DMS153 treated with DMSO at 0.1 percent for 48 hours (cell line): ENCODE data around the gene SLC66A2.

Source experiments
- DNase-seq: peaks from one replicate; lab custom pipeline; 2025; ENCODE audit not compliant: unreplicated experiment; lab: John Stamatoyannopoulos, UW

Gene SLC66A2

DNA sequence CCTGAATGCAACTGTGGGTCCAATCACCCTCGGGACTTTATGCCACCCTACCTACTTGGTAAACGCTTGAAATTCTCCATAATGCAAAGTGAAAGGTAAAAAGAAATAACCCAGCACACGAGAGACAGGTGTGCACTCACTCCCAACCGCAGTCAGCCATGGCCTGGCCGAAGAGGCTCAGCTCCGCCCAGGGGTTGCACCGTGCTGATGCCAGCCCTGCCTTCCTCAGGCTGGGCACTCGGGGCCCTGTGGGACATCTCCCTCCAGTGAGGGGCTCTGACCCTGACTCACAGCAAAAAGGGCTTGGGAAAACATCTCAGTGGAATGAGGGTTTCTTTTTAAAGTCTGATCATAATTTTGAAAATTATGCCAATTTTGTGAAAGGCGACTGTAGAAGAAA lies 13.3 kb downstream of the SLC66A2 start:
- no peak for DNase-seq

DNA sequence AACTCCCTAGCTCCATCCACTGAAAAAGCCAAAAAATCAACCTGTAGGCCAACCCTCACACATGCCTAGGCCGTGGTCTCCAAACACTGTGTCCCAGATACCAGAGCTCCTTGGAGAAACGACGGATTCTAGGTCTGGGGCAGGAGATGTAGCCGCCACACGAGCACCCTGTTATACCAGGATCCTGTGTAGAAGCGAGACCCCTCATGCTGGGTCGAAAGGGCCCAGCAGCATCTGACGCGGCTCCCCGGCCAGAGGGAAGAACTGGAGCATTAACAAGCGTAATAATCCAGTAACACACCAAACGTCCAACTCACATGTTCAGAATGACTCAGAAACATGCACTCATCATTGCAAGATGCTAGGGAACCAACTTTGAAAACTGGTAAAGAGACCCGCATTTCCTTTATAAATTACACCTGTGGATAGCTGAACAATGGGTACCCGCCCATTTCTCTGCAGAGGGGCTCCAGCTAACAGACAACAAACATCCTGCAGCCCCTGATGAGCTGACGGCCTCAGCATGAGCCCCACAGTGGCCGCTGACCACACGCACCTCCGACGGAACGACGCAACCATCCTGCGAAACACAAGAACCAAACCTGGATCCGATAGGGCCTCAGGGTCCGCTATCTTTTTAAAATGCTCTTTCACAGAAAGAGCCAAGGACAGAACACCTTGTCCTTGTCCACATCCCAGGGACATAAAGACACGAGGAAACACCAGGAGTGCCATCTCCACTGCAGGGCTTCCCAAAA lies 14.2 kb downstream of the SLC66A2 start:
- DNase-seq, result no peak

DNA sequence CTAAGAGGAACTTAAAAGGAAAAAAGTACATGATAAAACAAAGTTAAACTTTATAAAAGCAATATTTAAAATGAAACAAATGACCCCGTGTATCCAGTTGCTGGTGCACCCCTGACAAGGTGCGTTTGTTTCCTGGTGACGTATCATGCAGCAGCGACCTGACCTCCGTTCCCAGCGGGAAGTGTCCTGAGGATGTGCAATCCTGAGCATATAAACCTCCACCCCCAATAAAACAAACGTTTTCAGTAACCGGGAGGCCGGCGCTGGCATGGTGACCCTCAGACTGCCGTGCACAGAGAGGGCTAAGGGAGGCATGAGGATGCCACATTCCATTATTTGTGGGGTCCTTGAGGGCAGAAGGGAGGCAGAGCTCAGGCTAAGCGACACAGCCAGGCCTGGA lies 14.8 kb downstream of the SLC66A2 start:
- no peak for DNase-seq

DNA sequence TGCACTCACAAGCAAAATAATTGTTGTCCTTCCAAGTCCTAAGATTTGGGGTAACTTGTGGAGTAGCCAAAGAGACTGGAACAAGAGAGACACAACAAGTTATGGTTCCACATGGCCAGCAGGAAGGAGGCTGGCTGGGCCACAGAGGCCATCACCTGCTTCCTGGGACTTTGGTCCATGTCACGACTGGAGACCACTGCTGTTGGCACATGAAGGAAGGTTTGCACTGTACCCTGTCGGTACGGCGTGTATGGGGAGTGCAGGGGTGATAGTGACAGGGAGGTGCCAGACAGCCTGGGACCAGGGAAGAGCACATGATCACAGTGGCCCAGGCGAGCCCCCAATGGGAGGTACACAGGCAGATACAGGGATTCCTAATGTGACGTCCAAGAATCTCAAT lies 15.5 kb downstream of the SLC66A2 start:
- DNase-seq, result no peak

DNA sequence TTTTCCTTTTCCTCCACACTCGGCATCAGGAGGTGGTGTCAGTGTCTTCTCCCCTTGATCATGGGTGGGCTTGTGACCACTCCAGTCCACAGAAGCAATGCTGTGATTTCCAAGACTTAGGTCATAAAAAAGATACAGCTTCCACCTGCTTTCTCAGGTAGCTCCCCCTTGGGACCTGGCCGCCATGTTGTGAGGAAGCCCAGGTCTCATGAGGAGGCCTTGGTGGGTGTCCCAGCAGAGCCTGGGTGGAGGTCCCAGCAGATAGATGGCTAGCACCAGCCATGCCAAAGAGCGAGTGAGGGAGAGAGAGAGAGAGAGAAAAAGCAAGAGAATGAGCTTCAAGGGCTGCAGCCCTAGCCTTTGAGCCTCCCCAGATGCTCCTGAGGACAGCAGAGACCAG lies 16.0 kb downstream of the SLC66A2 start:
- no peak for DNase-seq

DNA sequence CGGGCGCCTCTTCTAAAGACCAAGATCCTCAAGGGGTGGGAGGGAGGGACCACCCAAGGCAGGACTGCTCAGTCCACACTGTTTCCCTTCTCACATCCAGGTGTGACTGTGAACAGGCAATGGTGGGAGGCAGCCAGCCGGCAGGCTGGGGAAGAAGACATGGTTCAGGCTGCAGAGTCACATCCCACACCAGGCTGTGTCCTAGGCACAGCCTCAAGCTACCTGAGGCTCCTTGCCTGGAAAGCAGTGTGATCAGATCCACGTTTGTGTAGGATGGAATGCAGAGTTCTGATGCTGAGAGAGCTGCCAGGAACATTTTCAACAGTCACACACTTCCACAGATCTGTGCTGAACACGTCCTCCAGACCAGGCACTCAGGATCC lies 16.4 kb downstream of the SLC66A2 start:
- no peak for DNase-seq

DNA sequence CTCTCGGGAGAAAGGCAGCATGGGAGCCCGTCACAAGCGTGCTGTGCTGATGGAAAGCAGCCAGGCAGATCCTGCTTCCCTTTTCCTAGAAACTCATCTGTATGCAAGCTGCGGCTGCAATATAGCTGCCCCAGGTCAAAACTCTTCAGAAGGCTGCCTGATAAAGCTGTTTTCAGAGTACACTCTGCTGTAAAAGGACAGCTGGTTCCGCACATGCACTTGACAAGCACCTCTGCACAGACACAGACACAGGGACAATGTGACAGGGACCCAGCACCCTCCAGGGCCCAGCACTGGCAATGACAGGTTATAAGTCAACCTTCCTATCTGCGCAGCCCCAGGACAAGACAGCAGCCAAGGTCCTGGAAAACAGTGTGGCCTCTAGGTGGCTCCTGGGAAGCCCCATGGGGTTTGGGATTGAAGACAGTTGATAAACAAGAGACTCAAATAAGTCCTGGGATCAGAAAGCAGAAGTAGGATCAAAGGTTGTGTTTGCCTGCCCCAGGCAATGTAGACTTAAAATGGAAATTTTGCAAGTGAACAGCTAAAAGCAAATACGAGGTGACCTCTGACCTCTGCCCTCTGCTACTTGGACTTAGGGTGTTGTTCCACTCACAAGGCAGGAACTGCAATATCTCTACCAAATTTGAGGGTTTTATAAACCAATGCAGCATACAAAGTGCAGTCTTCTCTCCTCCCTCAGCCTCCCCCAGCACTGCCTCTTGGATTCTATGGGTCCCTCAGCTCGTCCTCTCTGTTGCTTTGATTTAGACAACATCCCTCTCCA lies 16.9 kb downstream of the SLC66A2 start:
- DNase-seq, result no peak

DNA sequence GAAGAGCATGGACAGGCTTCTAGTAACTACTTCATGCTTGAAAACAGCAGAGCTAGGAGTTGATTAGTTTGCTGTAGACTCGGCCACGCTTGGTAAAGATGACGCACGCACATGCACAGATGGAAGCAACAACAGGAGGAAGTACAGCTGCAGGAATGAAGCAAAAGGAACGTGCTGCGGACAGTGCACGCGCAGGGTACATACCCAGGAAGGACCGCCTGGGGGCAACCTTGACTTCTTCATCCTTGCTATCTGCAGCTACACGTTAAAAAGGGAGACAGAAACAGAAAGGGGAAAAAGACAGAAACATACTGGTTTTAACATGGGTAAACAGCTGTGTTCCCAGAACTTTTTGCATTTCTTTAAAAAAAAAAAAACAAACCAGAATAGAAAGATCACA lies 17.7 kb downstream of the SLC66A2 start:
- DNase-seq, result no peak

DNA sequence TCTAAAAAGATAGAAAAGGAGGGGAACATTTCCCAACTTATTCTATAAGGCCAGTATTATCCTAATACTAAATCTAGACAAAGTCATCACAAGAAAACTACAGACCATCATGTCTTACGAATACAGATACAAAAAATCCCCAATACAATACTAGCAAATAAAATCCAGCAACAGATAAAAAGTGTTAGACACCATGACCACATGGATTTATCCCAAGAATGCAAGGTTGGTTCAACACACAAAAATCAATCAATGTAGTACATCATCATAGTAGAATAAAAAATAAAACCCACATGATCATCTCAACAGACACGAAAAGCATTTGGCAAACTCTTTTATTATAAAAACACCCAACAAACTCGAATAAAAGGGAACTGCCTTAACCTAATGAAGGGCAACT lies 18.5 kb downstream of the SLC66A2 start:
- DNase-seq, result no peak

DNA sequence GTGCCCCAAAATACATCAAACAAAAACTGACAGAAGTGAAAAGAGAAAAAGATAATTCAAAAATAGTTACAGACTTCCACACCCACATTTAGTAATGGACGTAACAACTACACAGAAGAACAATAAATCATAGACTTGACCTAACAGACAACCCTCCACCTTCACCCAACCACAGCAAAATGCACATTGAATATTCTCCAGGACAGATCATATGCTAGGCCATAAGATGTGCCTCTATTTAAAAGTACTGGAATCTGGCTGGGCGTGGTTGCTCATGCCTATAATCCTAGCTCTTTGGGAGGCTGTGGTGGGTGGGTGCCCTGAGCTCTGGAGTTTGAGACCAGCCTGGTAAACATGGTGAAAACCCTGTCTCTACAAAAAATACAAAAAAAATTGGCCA lies 20.0 kb downstream of the SLC66A2 start:
- DNase-seq, result no peak

DNA sequence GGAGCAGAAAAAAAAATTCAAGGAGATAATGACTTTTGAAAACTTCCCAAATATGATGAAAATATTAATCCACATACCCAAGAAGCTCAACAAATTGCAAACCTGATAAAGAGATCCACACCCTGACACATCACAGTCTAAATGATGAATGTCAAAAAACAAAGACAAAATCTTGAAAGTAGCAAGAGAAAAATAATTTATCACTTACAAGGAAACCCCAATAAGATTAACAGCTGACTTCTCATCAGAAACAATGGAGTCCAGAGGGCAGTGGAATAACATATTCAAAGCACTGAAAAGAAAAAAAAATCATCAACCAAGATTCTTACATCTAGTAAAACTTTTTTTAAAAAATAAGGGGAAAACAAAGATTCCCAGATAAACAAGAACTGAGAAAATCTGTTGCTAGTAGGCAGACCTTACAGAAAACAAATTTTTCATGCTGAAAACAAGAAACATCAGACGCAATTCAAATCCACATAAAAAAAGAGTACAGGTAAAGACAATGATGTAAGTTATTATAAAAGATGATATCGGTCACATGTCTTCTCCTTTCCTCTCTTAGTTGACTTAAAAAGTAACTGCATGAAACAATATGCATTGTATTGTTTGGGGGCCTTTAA lies 21.3 kb downstream of the SLC66A2 start:
- DNase-seq, result no peak

DNA sequence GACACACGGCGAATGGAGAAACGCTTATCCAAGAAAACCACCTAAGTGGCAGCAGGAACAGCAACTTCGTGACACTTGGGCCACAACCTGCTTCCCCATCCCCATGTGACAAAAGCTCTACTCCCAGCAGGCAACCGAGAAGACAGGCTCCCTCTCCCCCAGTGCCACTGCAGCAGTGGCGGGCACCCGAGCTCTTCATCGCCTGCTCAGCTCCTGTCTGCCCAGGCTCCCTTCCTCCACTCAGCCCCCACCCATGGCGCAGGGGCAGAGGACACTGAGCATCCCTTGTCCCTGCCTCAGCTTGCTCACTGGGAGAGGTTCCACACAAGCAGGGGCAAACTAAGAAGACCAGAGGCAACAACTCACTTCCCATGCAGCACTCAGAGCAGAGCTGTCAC lies 22.9 kb downstream of the SLC66A2 start:
- no peak for DNase-seq

DNA sequence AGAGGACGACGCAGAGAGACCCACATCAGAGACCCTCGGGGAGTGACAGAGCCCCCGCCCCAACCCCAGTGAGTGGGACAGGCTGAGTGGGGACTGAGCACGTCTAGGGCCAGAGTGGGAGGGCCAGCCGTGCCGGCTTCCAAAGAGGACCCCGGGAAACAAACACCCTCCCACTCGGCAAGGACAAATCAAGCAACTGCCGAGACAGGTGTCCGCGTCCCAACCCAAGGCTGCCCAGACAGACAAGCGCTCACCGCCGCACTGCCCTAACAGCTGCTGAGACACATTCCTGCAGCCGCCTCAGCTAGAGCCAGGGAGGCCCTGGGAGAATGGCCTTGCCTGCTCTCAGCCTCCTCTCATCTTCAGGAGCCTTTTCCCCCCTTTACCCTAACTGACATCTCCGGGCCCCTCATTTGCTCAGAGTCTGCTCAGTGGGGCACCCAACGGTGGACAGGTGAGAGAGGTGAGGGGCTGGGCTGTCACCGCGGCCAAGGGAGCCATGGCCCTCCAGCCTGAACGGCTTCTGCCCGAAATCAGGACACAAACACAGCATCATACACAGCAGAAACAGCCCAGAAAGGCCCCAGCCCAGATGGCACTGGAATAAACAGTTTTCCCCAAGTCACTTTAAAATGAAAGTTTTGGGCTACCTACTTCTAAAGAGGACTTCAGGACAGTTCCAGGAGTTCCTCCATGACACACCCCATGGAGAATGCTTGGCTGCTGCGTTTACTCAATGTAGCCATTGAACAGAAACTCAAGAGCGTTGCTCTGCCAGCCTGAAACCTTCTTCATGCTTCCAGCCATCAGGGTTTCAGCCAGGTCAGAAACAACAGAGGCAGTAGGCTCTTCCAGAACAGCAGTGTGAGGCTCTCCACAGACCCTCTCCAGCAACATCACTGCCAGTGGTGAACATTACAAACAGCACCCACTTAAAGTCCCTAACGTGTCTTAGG lies 23.6 kb downstream of the SLC66A2 start:
- DNase-seq, result no peak

DNA sequence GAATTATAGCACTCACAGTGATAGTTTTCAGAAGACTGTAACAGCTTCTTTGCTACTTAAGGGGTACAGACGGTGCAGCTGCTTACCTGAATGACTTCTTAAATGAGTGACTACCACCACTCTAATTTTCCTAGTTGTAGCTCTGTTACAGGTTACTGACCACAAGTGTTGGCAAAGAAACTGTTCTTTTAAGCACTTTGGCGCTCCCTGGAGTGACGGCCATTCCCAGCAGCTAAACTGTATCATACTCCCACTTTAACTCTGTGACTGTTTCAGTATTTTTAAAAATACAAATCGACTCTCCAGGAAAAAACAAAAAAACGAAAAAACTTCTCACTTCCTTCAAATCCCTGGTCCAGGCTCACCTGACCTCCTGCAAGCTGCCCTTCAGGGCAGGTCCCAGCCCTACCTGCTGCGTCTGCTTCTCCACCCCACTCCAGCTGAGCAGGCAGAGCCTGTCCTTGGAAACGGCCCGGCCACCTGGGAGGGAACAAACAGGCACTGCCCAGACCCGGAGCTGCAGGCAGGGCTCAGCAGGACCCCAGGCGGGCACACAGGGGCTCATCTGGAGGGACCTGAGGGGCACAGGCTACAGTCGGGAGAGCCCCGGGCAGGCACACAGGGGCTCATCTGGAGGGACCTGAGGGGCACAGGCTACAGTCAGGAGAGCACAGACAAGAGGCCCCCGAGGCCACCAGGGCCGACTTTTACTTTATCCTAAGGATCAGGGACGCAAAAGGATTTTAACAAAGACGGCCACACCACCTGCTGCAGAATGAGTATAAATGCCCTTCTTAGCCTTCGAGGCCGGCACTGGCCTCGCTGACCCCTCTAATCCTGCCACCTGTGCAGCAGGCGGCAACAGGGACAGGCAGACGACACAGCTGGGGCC lies 24.5 kb downstream of the SLC66A2 start:
- no peak for DNase-seq

DNA sequence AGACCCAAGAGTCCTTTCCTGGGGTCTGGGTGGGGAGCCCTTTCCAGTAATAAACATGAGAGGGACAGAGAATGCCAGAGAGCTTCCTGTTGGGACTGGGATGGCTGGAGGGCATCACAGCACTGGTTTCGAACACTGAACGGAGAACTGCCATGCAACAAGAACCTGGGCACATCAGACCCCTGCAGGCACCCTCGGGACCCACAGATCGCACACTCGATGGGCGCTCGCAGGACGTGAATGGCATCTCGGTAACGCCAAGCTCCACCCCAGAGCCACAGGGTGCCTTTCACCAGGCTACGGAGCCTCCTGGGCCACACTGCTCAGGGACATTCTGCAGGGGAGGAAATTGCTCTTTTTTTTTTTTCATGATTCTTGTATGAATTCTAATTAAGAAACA lies 25.1 kb downstream of the SLC66A2 start:
- DNase-seq, result no peak

DNA sequence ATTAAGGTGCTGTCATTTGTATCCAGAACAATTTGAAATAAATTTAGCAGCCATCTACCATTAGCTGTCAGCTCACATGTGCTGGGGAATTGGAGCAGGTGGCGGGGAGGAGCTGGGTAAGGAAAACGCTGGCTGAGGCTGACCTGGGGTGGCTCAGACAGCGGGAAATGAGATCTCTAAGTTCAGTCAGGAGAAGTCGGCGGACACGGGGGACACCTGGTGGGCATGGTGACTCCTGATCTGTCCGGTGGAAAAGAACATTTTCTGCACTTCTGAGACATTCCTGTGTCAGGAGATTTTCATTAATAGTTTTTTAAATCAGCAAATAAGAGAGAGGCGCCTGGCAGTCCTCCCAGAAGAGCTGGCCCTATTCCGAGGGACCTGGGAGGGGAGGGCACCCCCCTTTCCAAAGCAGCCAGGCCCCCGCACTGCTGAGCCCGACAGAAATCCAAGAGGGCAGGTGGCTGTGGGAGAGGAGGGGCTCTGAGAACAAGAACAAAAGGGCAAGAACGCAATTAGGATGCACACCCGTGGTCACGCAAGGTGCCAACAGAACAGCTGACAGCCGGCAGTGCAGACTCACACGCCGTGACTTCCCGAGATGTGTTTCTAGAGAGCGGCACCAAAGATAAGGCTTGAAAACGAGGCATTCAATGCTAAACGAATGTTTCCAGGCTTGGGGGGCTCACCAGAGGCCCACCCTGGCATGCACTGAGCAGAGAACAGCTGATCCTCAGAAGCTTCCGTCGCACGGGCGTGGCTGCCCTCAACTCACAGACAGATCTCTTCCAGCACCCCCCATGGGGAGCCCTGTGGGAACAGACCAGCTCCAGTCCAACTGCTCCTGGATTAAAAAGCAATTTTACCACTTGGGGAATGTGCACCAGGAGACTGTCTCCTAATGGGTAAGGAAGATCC lies 26.4 kb downstream of the SLC66A2 start:
- no peak for DNase-seq

DNA sequence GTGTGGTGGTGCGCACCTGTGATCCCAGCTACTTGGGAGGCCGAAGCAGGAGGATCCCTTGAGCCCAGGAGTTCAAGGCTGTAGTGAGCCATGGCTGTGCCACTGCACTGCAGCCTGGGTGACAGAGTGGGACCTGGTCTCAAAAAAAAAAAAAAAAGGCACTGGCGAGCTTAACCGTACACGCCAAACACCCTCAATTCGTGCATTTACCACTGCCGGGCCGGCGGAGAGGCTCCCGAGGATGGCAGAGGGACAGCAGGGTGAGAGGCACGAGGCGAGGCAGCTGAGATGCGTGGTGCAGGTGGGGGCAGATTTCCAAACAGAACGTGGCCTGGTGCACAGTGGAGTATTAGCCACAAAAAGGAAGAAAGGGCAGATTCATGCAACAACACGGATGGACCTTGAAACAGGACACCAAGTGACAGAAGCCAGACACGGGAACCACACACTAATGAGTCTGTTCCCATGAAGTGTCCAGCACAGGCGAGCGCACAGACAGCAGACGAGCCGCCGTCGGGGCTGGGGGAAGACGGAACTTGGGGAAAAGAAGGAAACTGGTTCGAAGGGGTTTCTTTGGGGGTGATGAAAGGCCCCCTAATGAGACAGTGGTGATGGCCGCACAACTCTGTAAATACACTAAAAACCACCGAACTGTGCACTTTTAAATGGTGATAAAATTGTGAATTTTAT lies 27.4 kb downstream of the SLC66A2 start:
- DNase-seq, result no peak

DNA sequence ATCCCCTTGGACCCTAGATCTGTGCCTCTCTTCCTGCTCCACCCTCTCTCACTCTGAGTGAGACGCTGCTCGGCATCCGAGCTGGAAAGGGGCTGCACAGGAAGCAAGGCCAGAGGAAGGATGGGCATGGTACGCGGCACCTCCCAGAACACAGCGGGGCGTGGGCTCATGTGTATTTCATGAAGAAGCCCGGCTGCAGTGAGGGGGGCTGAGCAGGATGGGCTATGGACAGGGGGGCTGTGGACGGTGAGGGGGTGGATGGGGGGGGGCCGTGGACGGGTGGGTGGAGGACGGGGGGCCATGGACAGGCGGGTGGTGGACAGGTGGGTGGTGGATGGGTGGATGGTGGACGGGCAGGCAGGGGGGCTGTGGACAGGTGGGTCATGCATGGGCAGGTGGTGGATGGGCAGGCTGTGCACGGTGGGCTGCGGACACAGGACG lies 28.5 kb downstream of the SLC66A2 start:
- DNase-seq, result no peak
